Mucosa of rectum (tissue), 2 donors: ENCODE measurements around the gene CGB5.
"Not testable (repeated sequence)": the region's sequence is repeated elsewhere in the genome, so short reads cannot be mapped to it uniquely, and the experiment has no call there.

Experiments used
- H3K27ac ChIP-seq, 2 donors: one replicate each; pipeline ENCODE4 v1.7.0; 2013; ENCODE audit warnings: inconsistent platforms in 2 of 2, low read depth in 2 of 2, low read length in 2 of 2
- H3K27me3 ChIP-seq, 2 donors: one replicate each; pipeline ENCODE4 v1.7.0; 2013; ENCODE audit warnings: low read length in 2 of 2; ENCODE audit not compliant: control insufficient read depth in 2 of 2, insufficient read depth in 2 of 2
- H3K36me3 ChIP-seq, 2 donors: one replicate each; pipeline ENCODE4 v1.7.0; 2013; ENCODE audit warnings: low read length in 2 of 2; ENCODE audit not compliant: control insufficient read depth in 2 of 2, insufficient read depth in 2 of 2
- H3K4me1 ChIP-seq, 2 donors: one replicate each; pipeline ENCODE4 v1.7.0; 2013; ENCODE audit warnings: low read length in 2 of 2, mild to moderate bottlenecking in 1 of 2; ENCODE audit not compliant: control insufficient read depth in 2 of 2, insufficient read depth in 2 of 2
- H3K4me3 ChIP-seq, 2 donors: one replicate each; pipeline ENCODE4 v1.7.0; 2013; ENCODE audit warnings: low read length in 2 of 2
- H3K9ac ChIP-seq, 2 donors: one replicate each; pipeline ENCODE4 v1.7.0; 2013; ENCODE audit warnings: low read length in 2 of 2, low read depth in 1 of 2, mild to moderate bottlenecking in 1 of 2
- H3K9me3 ChIP-seq, 2 donors: one replicate each; pipeline ENCODE4 v1.7.0; 2013; ENCODE audit warnings: low read length in 2 of 2; ENCODE audit not compliant: control insufficient read depth in 2 of 2
- donor health status: healthy.
- donor health status: Normal muscosa, but diverticular disease.

The CGB5 gene

GRCh38 chr19:49038111-49038510 lies 5.5 kb upstream of the CGB5 start:
- H3K27ac ChIP-seq, H3K27me3 ChIP-seq, H3K4me3 ChIP-seq, H3K4me1 ChIP-seq, H3K9me3 ChIP-seq, H3K36me3 ChIP-seq, H3K9ac ChIP-seq: not testable (repeated sequence)

- not testable (repeated sequence) for H3K4me3 ChIP-seq, H3K9ac ChIP-seq, H3K27me3 ChIP-seq, H3K9me3 ChIP-seq, H3K4me1 ChIP-seq, H3K36me3 ChIP-seq, H3K27ac ChIP-seq
Observed at GRCh38 chr19:49038557-49039276, 4.9 kb upstream of the CGB5 start.

- H3K4me3 ChIP-seq, H3K9me3 ChIP-seq, H3K9ac ChIP-seq, H3K27ac ChIP-seq, H3K27me3 ChIP-seq, H3K36me3 ChIP-seq, H3K4me1 ChIP-seq: not testable (repeated sequence)
Observed at GRCh38 chr19:49039736-49040135, 3.9 kb upstream of the CGB5 start.

- H3K36me3 ChIP-seq, result no peaks in the 10 kb centered on the region
- no peak overlapping the region for H3K9ac ChIP-seq
- no peaks in the 10 kb centered on the region for H3K4me1 ChIP-seq
- no peaks in the 10 kb centered on the region for H3K27me3 ChIP-seq
- no peak overlapping the region for H3K27ac ChIP-seq
- H3K9me3 ChIP-seq, result no peaks in the 10 kb centered on the region
- no peak overlapping the region for H3K4me3 ChIP-seq
Observed at GRCh38 chr19:49042177-49042576, 1.5 kb upstream of the CGB5 start.

- not testable (repeated sequence) for H3K4me3 ChIP-seq, H3K4me1 ChIP-seq, H3K9ac ChIP-seq
Observed at GRCh38 chr19:49042666-49043065, 982 bp upstream of the CGB5 start.

GRCh38 chr19:49049011-49049410 lies 5.4 kb downstream of the CGB5 start, which contains the start of gene CGB8:
Gene CGB8, minus strand, starts transcription at chr19:49049111. Its CDS starts 372 bp downstream, at chr19:49048739.
- not testable (repeated sequence) for H3K4me1 ChIP-seq, H3K9ac ChIP-seq, H3K36me3 ChIP-seq, H3K9me3 ChIP-seq, H3K4me3 ChIP-seq, H3K27me3 ChIP-seq, H3K27ac ChIP-seq

More at GRCh38 chr19:49042666-49043065, 982 bp upstream of the CGB5 start:
- H3K27me3 ChIP-seq, H3K27ac ChIP-seq, H3K9me3 ChIP-seq, H3K36me3 ChIP-seq: not testable (repeated sequence)

GRCh38 chr19:49049834-49050233 lies 6.2 kb downstream of the CGB5 start:
- not testable (repeated sequence) for H3K9ac ChIP-seq, H3K36me3 ChIP-seq, H3K4me3 ChIP-seq, H3K27me3 ChIP-seq, H3K4me1 ChIP-seq, H3K9me3 ChIP-seq, H3K27ac ChIP-seq

- H3K27ac ChIP-seq, H3K9me3 ChIP-seq, H3K9ac ChIP-seq, H3K4me3 ChIP-seq, H3K27me3 ChIP-seq, H3K36me3 ChIP-seq, H3K4me1 ChIP-seq: not testable (repeated sequence)
Observed at GRCh38 chr19:49050376-49051033, 6.9 kb downstream of the CGB5 start.

- peaks cover 18 to 24% of the 10 kb centered on the region in 2 donors for H3K27me3 ChIP-seq
- peak overlapping the region in 1 of 2 donors; percentile 19 for H3K9ac ChIP-seq
- no peak overlapping the region for H3K27ac ChIP-seq
- H3K9me3 ChIP-seq, result no peaks in the 10 kb centered on the region
- H3K36me3 ChIP-seq, result no peaks in the 10 kb centered on the region
- peak overlapping the region; percentile 59 to 65 for H3K4me3 ChIP-seq
- peaks cover 11 to 20% of the 10 kb centered on the region in 2 donors for H3K4me1 ChIP-seq
Observed at GRCh38 chr19:49056101-49056901, 12.7 kb downstream of the CGB5 start.

GRCh38 chr19:49056902-49057596 lies 13.4 kb downstream of the CGB5 start:
- Histone ChIP-seq H3K27me3 (peaks cover 18 to 24% of the 10 kb centered on the region in 2 donors), H3K9ac (peak overlapping the region in 1 of 2 donors; percentile 19), H3K4me3 (peak overlapping the region; percentile 59 to 65), H3K4me1 (peaks cover 11 to 20% of the 10 kb centered on the region in 2 donors)
- not testable (repeated sequence) for H3K36me3 ChIP-seq, H3K9me3 ChIP-seq, H3K27ac ChIP-seq
